CD4-positive, alpha-beta T cell (primary cell): ENCODE results near the gene ZNF281. TPM values are rescaled to one million over a fixed set of nuclear protein-coding genes. Genes with fewer than 3 reads are reported as not detected.

Experiments used
- ATAC-seq: fragments of 200-7000 bp; cut with Tn5 transposase; one replicate; pipeline ENCODE4 v1.10.0; 2022; ENCODE audit warnings: mild to moderate bottlenecking; ENCODE audit not compliant: poor library complexity
- CTCF ChIA-PET: fragments of 350-600 bp; sonication (Branson Sonifier 250); formaldehyde crosslinking; loops from one replicate; lab custom pipeline; 2021; ENCODE audit warnings: antibody characterized with exemption, inconsistent platforms; lab: Charles Lee
- POLR2A ChIA-PET: fragments of 350-600 bp; sonication (Branson Sonifier 250); formaldehyde crosslinking; loops from one replicate; lab custom pipeline; 2021; ENCODE audit warnings: antibody characterized with exemption, inconsistent platforms; lab: Charles Lee
- DNase-seq, 14 experiments: peaks; one replicate each; pipeline ENCODE4 v3.0.0-alpha.2; 2013 to 2020; ENCODE audit warnings: mixed read lengths in 2 of 14
- H3K27ac ChIP-seq, 2 donors: one replicate each; pipeline versions ENCODE4 v1.5.1 to v1.7.0; 2013; ENCODE audit warnings: low read length in 2 of 2, low read depth in 1 of 2, mild to moderate bottlenecking in 1 of 2
- H3K27me3 ChIP-seq, 2 experiments: 1 replicate in 1 of 2; 2 replicates in 1 of 2; pipeline versions ENCODE4 v1.6.1 to v1.7.0; 2013; ENCODE audit warnings: low read length in 2 of 2, control low read depth in 1 of 2, mild to moderate bottlenecking in 1 of 2, moderate library complexity in 1 of 2; ENCODE audit not compliant: insufficient read depth in 2 of 2, control insufficient read depth in 1 of 2
- H3K36me3 ChIP-seq: one replicate; pipeline ENCODE4 v1.6.1; 2013; ENCODE audit warnings: low read length, control low read depth; ENCODE audit not compliant: insufficient read depth
- H3K4me1 ChIP-seq: one replicate; pipeline ENCODE4 v1.6.1; 2013; ENCODE audit warnings: low read length, control low read depth; ENCODE audit not compliant: insufficient read depth
- H3K4me3 ChIP-seq: one replicate; pipeline ENCODE4 v1.5.1; 2013; ENCODE audit warnings: mild to moderate bottlenecking, low read length, moderate library complexity
- H3K9me3 ChIP-seq, 2 experiments: 1 replicate in 1 of 2; 2 replicates in 1 of 2; pipeline versions ENCODE4 v1.6.1 to v1.7.0; 2013; ENCODE audit warnings: low read length in 2 of 2, mild to moderate bottlenecking in 2 of 2, control low read depth in 1 of 2, moderate library complexity in 1 of 2; ENCODE audit not compliant: control insufficient read depth in 1 of 2, insufficient read depth in 1 of 2
- H3K27ac Mint-ChIP-seq: one replicate; pipeline ENCODE4 v1.8.0; 2020; ENCODE audit warnings: mixed read lengths
- H3K27me3 Mint-ChIP-seq: one replicate; pipeline ENCODE4 v1.8.0; 2021; ENCODE audit warnings: mixed read lengths
- H3K36me3 Mint-ChIP-seq: one replicate; pipeline ENCODE4 v1.8.0; 2021; ENCODE audit warnings: low read depth, mixed read lengths
- H3K4me1 Mint-ChIP-seq: one replicate; pipeline ENCODE4 v1.8.0; 2021; ENCODE audit warnings: low read depth, mixed read lengths
- H3K4me3 Mint-ChIP-seq: one replicate; pipeline ENCODE4 v1.8.0; 2020; ENCODE audit warnings: mild to moderate bottlenecking, mixed read lengths
- H3K9me3 Mint-ChIP-seq: one replicate; pipeline ENCODE4 v1.8.0; 2020; ENCODE audit warnings: mixed read lengths
- CTCF ChIP-seq: fragments of 200-600 bp; IDR thresholded peaks from one replicate; pipeline ENCODE4 v1.8.0; 2022; ENCODE audit warnings: antibody characterized with exemption, mild to moderate bottlenecking
- intact Hi-C, 2 experiments: fragments of 100-400 bp; cut with DNase I in 1 of 2; cut with micrococcal nuclease in 1 of 2; formaldehyde crosslinking; loops; one replicate each; pipeline versions ENCODE4 v1.15.1 to v1.9.0; 2023 to 2025; cut with DNase I, micrococcal nuclease
- total RNA-seq, 174 experiments: library from RNA in 2 of 174; stranded (reverse) in 2 of 174; gene quantifications; one replicate each; pipeline ENCODE4 v1.2.3 and lab custom pipeline; 2021 to 2026

Gene ZNF281
- total RNA-seq, 2 experiments from 2014 or later, result 27.6 to 29.3 TPM

- no peaks in the 10 kb centered on the region for H3K27me3 Mint-ChIP-seq
- ChIA-PET POLR2A (no interaction called here), CTCF (no interaction called here)
- no peak overlapping the region for H3K27ac Mint-ChIP-seq
- Histone ChIP-seq H3K36me3 (no peaks in the 10 kb centered on the region), H3K9me3 (no peaks in the 10 kb centered on the region), H3K4me3 (no peak overlapping the region), H3K4me1 (no peaks in the 10 kb centered on the region), H3K27me3 (no peaks in the 10 kb centered on the region), H3K27ac (no peak overlapping the region)
- no peaks in the 10 kb centered on the region for H3K4me1 Mint-ChIP-seq
- H3K9me3 Mint-ChIP-seq, result no peaks in the 10 kb centered on the region
- peaks cover 3% of the 10 kb centered on the region for H3K36me3 Mint-ChIP-seq
- ATAC-seq, result no peak
- intact Hi-C loops, result no loop called here
- H3K4me3 Mint-ChIP-seq, result no peak overlapping the region
- no peak for TF ChIP-seq CTCF
- DNase-seq, result peak in 2 of 14 experiments; percentile 20 to 31
Observed at GRCh38 chr1:200367841-200368534, 41.8 kb downstream of the ZNF281 start.

- no peak overlapping the region for H3K27ac Mint-ChIP-seq
- no peaks in the 10 kb centered on the region for H3K27me3 Mint-ChIP-seq
- no peaks in the 10 kb centered on the region for H3K9me3 ChIP-seq
- no peak overlapping the region for H3K4me3 ChIP-seq
- ChIA-PET POLR2A (no interaction called here), CTCF (no interaction called here)
- H3K27ac ChIP-seq, result no peak overlapping the region
- no peak for ATAC-seq
- no peaks in the 10 kb centered on the region for H3K9me3 Mint-ChIP-seq
- no peak for TF ChIP-seq CTCF
- peaks cover 3% of the 10 kb centered on the region for H3K36me3 Mint-ChIP-seq
- H3K4me1 ChIP-seq, result no peaks in the 10 kb centered on the region
- no peaks in the 10 kb centered on the region for H3K36me3 ChIP-seq
- intact Hi-C loops, result no loop called here
- no peaks in the 10 kb centered on the region for H3K4me1 Mint-ChIP-seq
- no peaks in the 10 kb centered on the region for H3K27me3 ChIP-seq
- no peak overlapping the region for H3K4me3 Mint-ChIP-seq
- no peak for DNase-seq
Observed at GRCh38 chr1:200366577-200367253, 43.1 kb downstream of the ZNF281 start.

GRCh38 chr1:200365897-200366426 lies 43.9 kb downstream of the ZNF281 start:
- no peaks in the 10 kb centered on the region for H3K27me3 ChIP-seq
- DNase-seq (no peak), ATAC-seq (no peak)
- H3K27me3 Mint-ChIP-seq, result no peaks in the 10 kb centered on the region
- TF ChIP-seq CTCF, result no peak
- H3K9me3 ChIP-seq, result no peaks in the 10 kb centered on the region
- ChIA-PET CTCF (interaction anchor here (1.3 kb wide), 1 partner anchor 64 kb away, joined by 3 read pairs; no protein-coding TSS in a partner anchor), POLR2A (interaction anchor here (0.6 kb wide), 1 partner anchor 272 kb away, joined by 3 read pairs; no protein-coding TSS in a partner anchor)
- H3K4me3 Mint-ChIP-seq, result no peak overlapping the region
- no peaks in the 10 kb centered on the region for H3K36me3 ChIP-seq
- H3K9me3 Mint-ChIP-seq, result no peaks in the 10 kb centered on the region
- H3K27ac Mint-ChIP-seq, result no peak overlapping the region
- intact Hi-C loops, result no loop called here
- H3K4me1 Mint-ChIP-seq, result no peaks in the 10 kb centered on the region
- H3K4me1 ChIP-seq, result no peaks in the 10 kb centered on the region
- no peak overlapping the region for H3K27ac ChIP-seq
- H3K36me3 Mint-ChIP-seq, result peaks cover 3% of the 10 kb centered on the region
- no peak overlapping the region for H3K4me3 ChIP-seq
